AG08395 (cell line): Measurements from ENCODE around the gene SGCD.

Source experiments
- DNase-seq: peaks from one replicate; pipeline ENCODE4 v3.0.0; 2012; ENCODE audit warnings: mixed read lengths, low spot score

SGCD gene

DNA sequence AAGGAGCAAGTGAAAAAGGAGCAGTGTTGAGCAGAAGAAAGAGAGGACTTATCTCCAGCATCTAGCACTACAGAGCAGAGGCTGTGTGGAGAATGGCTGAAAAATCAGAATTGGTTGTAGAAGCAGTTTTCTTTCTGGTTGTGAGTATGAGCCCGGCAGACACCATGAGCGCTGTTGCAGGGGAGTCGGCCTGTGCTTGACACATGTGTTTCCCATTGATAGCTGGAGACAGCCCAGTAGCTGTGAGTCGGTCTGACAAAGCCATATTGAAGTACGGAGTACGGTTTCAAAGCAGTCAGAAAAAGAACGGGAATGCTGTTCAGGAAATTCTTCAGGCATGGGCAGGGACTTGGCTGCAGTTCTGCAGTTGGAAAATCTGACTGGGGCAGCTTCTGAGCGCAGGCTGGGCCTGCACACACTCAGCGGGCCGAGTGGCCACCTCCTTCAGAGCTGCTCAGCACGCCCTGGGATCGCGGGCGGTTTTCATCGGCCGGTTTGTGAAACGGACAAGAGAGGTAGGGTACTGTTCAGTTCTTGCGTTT, at the start of gene SGCD:
TSS of gene SGCD (plus strand) at position 447 of the 542 bp plus-strand sequence.
- peak; percentile 89 for DNase-seq

DNA sequence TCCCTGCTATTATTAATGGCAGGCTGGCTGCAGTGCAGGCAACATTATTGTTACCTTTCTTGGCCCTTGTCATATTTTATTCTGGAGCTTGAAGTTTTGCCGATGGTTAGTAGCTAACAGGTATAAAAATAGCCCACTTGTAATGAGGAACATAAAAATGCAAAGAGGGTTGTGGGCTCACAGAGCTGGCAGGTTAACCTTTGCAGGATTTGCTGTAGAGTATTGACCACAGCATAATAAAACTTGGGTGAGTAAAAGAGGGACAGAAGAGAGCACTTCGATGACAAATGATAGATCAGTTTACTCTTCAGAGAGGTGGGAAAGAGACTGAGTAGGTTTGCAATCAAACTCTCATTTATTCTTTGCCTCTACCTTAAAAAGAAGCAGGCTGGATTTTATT, 49.7 kb upstream of the SGCD start:
- no peak for DNase-seq

GRCh38 chr5:156295431-156295830, 31.5 kb upstream of the SGCD start:
- DNase-seq, result no peak

DNA sequence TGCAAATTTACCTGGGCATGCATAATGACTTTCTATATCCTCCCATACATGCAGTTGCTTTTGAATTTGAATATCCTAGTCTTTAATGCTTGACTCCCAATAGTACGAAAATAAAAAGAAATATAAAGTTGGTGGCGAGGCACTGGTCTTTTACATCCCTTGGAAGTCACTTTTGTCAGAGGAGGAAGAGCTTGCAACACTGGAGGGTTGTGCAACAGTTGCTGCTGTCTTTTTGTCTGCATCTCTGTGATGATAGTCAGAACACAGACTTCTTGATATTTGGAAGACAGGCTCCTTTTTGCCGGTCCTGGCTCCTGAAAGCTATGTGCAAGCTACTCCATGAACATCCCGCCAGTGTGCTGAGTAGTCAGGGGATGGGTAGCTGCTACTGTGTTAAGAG, 16.8 kb upstream of the SGCD start:
- DNase-seq, result peak; percentile 10

DNA sequence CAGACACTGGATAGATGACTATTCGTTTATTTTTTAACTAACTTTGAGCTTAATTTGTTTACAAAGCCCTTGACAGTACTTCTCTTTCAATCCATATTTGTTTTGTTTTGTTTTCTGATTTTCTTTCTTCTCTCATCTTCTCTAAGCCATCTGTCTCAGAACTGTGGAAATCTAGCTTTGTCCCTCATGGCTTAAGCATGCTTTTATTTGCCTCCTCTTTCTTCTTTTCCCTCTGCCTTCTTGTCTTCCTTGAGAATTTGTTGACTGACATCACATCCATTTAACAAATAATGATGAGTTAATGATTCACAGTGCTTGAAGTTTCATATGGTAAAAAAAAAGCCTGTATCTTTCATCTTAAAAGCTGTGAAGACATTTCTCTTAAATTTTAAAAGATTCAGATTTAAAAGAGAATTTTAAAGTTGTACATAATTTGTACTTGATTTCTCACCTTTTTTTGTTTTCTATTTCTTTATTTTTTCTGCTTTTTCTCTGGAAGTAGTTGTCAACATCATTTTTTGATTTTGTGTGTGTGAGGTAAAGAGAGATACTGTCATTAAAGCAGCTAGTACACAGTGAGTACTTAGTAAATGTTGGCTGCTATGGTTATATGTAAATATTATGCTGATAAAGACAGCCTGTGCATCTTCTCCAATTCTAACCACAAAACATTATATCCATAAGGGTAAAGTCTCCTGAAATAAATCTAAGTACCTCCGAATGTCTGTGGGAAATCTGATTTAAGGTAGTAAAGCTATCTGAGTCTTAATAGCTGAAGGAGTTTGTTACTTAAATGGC, 13.9 kb upstream of the SGCD start:
- no peak for DNase-seq

DNA sequence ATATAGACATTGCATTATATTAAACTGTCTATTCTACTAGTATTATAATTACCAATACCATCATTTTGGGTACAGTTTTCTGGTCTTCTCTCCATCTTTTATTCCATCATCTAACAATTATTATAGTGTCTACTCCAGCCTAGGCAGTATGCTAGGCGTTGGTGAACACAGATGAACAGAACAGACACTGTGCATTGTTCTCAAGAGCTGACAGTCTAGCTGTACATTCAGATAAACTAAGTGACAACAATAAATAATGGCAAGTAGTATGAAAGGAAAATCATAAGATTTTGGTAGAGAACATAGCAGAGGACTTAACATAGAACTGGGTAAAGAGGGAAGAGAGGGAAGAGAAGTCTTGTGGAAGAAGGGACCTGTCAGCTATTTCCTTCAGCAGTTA, 12.5 kb upstream of the SGCD start:
- no peak for DNase-seq

GRCh38 chr5:156322666-156323065, 4.3 kb upstream of the SGCD start:
- no peak for DNase-seq

DNA sequence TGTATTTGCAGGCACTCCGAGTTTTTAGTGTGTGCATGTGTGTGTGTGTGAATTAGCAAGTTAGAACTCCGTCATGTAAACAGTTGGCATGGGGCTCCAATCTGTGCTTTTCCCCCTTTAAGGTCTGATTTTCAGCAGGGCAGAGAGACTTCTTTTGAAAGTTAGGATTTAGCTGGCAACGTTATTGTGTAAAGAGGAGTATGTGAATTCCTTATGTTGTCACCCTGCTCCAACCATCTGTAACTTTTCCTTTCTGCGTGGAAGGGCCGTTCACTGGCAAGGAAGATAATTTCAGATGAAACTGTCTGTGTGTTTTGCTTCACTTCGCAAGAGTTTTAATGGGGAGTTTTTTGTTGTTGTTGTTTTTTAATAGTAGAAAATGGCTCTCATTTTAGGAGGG, 332 bp downstream of the SGCD start:
- DNase-seq, result peak; percentile 6

DNA sequence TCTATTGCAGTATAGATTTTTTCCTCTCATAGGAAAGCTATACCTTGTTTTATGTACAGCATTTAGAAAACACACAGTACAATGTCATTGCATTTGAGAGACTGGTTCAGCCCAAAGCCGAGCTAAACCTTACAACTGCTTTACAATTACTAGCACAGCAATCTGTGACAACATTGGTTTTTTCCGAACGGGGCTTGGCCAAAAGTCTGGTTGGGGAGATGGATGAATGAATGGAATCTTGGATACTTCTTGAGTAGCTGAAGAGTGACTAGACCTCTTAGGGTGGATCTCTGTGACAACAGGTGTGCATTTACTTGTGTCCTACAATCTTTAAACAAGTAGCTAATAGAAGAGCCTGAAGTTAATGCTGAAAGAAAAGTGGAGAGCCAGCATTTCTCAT, 1.2 kb downstream of the SGCD start:
- peak; percentile 14 for DNase-seq

- no peak for DNase-seq
These were observed 1.8 kb downstream of the SGCD start for GRCh38 chr5:156328766-156329165.

DNA sequence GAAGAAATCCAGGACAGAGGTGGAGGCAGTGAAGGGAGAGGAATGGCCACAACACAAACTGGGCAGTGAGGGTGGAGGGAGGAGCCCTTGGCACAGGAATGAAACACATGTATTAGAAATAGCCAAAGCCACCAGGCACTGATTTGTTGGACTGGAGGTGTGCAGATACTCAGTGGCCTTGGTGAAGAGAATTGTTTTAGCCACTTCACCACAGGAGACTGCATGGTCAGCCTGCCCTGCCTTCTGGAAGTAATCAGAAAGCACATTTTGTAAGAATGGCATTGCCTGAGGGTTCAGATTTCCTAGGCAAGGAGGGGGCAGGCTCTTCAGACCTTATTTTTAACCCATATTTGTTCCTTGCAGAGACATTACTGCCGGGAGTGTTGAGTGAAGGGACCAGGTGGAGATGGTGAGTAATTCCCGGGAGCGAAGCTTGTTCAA, 2.2 kb downstream of the SGCD start:
- peak; percentile 36 for DNase-seq

DNA sequence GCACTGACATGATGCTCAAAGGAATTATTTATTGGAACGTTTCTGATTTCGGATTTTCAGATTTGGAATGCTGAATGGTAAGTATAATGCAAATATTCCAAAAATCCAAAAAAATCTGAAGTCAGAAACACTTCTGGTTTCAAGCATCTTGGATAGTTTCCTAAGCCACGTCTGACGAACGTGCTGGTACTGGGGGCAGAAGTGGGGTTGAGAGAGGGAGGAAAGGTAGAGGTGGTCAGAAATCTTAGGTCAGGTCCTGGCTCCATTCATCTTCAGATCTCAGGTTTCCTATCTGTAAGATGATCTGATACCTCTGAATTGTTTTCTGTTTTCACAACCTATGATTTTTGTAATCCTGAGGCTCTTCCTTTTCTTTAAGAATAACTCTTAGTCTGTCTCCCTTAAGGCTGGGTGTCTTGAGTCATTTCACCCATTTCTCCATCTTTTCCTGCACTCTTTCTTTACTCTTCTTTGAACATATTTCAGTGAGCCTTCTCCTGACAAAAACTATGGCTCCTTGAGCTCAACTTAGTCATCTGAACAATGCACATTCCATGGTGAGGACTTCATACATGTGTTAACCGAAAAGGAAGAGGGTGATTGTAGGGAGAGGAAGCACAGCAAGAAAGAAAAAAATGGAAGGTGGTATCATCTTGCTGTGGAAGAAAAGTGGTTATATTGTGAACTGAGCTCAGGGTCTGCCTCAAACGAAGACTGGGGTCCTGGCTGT, 3.3 kb downstream of the SGCD start:
- DNase-seq, result peak; percentile 27

DNA sequence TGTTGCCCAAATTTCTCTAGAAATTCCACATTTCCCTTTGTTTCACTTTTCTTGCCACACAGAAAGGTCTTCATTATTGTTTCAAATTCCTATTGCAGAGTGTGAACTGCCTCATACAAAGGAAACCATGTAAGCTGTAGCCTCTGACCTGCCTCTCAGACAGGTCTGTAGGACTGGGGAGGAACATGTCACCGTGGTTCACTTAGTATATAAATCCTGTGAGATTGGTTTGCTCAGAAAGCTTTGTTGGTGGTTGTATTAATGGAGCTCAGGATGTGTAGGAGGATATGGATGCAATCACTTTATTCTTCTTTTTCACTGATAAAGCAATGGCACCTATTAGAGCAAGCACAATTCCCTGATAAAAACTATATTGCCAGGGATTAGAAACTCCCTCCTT, 4.2 kb downstream of the SGCD start:
- no peak for DNase-seq

- DNase-seq, result no peak
These were observed 4.9 kb downstream of the SGCD start for GRCh38 chr5:156331845-156332244.

GRCh38 chr5:156332245-156332644, 5.3 kb downstream of the SGCD start:
- DNase-seq, result no peak

DNA sequence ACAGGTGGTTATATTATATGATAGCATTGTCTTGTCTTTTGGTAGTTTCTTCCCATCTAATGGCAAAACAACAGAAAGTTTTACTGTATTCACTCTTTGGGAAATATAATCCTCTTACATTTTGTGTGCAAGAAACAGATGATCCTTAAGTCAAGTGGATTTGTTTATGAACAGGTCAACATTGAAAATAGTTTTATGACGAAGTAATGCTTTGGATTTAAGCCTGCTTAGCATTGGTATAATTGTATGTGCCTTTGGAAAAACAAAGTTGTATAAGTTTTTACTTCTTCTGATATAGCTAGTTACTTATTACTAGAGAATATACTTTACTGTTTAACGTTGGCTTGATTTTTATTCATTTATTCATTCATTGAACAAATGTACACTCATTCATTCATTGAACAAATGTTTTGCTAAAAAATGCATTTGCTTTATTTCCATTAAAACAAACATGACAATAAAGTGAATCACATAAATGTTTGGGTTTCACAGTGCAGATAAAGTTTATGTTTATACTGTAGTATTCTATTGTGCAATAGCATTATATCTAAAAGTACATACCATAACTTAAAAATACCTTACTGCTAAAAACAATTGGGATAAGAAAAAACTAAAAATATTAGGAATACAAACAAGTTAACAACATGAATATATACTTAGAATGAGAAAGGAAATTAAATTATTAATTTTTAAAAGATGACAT, 12.3 kb downstream of the SGCD start:
- DNase-seq, result no peak

DNA sequence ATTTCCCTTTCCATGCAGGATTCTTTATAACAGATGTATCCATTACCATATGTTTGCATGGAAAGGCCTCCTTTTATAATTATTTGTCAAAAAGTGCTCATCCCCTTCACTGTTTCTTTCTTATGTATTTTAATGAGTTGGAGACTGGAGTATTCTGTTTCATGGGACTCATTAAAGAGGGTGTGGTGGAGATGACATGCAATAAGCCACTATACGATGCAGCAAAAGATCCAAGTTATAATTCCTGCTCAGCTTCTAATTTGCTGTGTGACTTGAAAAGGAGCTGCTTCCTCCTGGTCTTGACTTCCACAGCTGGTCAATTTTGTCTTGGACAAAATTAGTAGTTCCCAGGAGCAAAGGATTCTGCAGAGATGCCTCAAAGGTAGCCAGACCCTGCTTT, 13.9 kb downstream of the SGCD start:
- no peak for DNase-seq

DNA sequence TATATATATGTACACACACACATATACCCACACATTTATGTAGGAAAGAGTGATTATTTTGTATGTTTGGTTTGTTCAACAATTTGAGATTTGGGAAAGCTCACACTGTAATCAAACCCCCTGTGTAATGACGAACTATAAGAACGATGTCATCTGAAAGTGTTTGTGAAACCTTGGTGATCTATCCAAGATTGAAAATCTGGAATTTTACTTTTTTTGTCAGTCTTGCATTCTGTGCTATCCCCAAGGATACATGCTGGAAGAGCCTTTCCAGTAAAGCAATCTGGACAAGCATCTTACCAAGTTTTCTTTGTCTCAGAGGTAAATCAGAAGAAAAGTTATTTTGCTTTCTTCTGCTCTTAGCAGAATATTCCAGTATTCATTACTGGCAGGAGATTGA, 23.3 kb downstream of the SGCD start:
- DNase-seq, result no peak

GRCh38 chr5:156351423-156351822, 24.5 kb downstream of the SGCD start:
- no peak for DNase-seq

- DNase-seq, result no peak
These were observed 27.6 kb downstream of the SGCD start for GRCh38 chr5:156354571-156354970.

- peak; percentile 3 for DNase-seq
These were observed 29.3 kb downstream of the SGCD start for GRCh38 chr5:156356238-156356637.

DNA sequence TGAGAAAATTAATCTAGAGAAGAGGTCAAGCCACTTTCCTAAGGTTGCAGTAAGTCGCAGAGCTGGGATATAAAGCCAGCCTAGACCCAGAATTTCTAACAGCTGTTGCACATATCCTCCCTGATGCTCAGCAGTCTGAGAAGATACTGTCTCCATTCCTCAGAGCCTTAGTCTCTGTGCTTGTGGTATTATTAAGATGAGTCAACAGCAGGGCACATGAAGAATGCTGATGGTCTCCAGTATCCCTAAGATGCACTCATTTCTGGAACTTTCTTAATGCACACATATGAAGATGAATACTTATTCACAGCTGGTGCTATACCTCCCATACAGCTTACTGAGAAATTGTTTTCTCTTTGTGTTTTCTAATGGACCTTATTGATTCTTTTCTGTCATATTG, 32.5 kb downstream of the SGCD start:
- DNase-seq, result peak; percentile 90
